GM12872 (cell line): Measurements from ENCODE around the gene ZNF587B.

Experiments used
- CTCF ChIP-seq: IDR thresholded peaks from 3 replicates; pipeline ENCODE4 v1.5.1; 2011; ENCODE audit warnings: low read depth, mild to moderate bottlenecking, low read length, moderate library complexity; ENCODE audit not compliant: insufficient read depth

The ZNF587B gene

GRCh38 chr19:57886046-57886445 is 55.9 kb downstream of the ZNF587B start:
- no peak for TF ChIP-seq CTCF

GRCh38 chr19:57887195-57887941 is 57.3 kb downstream of the ZNF587B start:
- TF ChIP-seq CTCF, result no peak

GRCh38 chr19:57888107-57888559 is 58.0 kb downstream of the ZNF587B start:
- TF ChIP-seq CTCF, result no peak

GRCh38 chr19:57888560-57889231 is 58.6 kb downstream of the ZNF587B start, which contains the start of gene ZNF814:
TSS of gene ZNF814 (minus strand) at chr19:57889037. CDS start at chr19:57888802, 235 bp downstream.
- TF ChIP-seq CTCF, result peak; percentile 25; the same call in 1 of the 3 replicates
